Neural cell (in vitro differentiated cells): ENCODE results near the gene CFAP47.
A peak's percentile ranks its signal among the peaks of the same experiment; 100 is the strongest.

Experiments
- CTCF ChIP-seq: fragments of 450-650 bp; IDR thresholded peaks from 2 replicates; pipeline ENCODE4 v1.5.1; 2014; ENCODE audit warnings: antibody characterized with exemption, mild to moderate bottlenecking, moderate library complexity; ENCODE audit not compliant: poor library complexity, severe bottlenecking
- EP300 ChIP-seq: fragments of 450-650 bp; conservative IDR thresholded peaks from 2 replicates; pipeline ENCODE4 v1.6.1; 2014; ENCODE audit warnings: antibody characterized with exemption, mild to moderate bottlenecking, moderate library complexity; ENCODE audit not compliant: poor library complexity, severe bottlenecking
- EZH2 ChIP-seq: fragments of 200-600, 300-800 bp; shearing (Covaris generic), sonication (generic); IDR thresholded peaks from 2 replicates; pipeline ENCODE4 v1.6.1; 2014; ENCODE audit warnings: antibody characterized with exemption, low read length, borderline replicate concordance, mild to moderate bottlenecking; ENCODE audit not compliant: insufficient read depth, poor library complexity, severe bottlenecking
- RAD21 ChIP-seq: fragments of 450-650 bp; conservative IDR thresholded peaks from 2 replicates; pipeline ENCODE4 v1.6.1; 2014; ENCODE audit warnings: antibody characterized with exemption, mild to moderate bottlenecking, moderate library complexity

- TF ChIP-seq EP300 (no peak), CTCF (peak; percentile 53), EZH2 (no peak), RAD21 (peak; percentile 65)
These were observed 28.8 kb upstream of the CFAP47 start for GRCh38 chrX:35890699-35891098.
